ENCODE data around the gene MIER2. TPM values are rescaled to one million over a fixed set of nuclear protein-coding genes. Genes with fewer than 3 reads are reported as not detected.

MIER2 gene
- total RNA-seq, 2 experiments from 2014 or later, result 9.5 to 11.5 TPM

GRCh38 chr19:376111-376470, 31.5 kb upstream of the MIER2 start:
- no peak overlapping the region for H3K4me3 Mint-ChIP-seq
- ChIA-PET POLR2A (no interaction called here), CTCF (no interaction called here)
- peaks cover 0 to 6% of the 10 kb centered on the region in 2 experiments for H3K9me3 ChIP-seq (ENCODE audit: control insufficient read depth in 1 of 2, insufficient read depth in 1 of 2, low read length in 2 of 2)
- intact Hi-C loops (cut with DNase I, micrococcal nuclease), result no loop called here
- no peaks in the 10 kb centered on the region for H3K36me3 Mint-ChIP-seq (ENCODE audit: low read depth)
- no peak overlapping the region for H3K27ac ChIP-seq (ENCODE audit: low read depth in 1 of 2, low read length in 2 of 2)
- no peak overlapping the region for H3K27ac Mint-ChIP-seq
- H3K27me3 ChIP-seq (ENCODE audit: control insufficient read depth in 1 of 2, insufficient read depth in 2 of 2, low read length in 2 of 2), result peaks cover 0 to 6% of the 10 kb centered on the region in 2 experiments
- H3K4me1 Mint-ChIP-seq (ENCODE audit: low read depth), result no peaks in the 10 kb centered on the region
- H3K9me3 Mint-ChIP-seq, result no peaks in the 10 kb centered on the region
- H3K27me3 Mint-ChIP-seq, result peaks cover 46% of the 10 kb centered on the region
- DNase-seq (no peak), ATAC-seq (ENCODE audit: poor library complexity) (no peak)
- TF ChIP-seq, protein P1, sequence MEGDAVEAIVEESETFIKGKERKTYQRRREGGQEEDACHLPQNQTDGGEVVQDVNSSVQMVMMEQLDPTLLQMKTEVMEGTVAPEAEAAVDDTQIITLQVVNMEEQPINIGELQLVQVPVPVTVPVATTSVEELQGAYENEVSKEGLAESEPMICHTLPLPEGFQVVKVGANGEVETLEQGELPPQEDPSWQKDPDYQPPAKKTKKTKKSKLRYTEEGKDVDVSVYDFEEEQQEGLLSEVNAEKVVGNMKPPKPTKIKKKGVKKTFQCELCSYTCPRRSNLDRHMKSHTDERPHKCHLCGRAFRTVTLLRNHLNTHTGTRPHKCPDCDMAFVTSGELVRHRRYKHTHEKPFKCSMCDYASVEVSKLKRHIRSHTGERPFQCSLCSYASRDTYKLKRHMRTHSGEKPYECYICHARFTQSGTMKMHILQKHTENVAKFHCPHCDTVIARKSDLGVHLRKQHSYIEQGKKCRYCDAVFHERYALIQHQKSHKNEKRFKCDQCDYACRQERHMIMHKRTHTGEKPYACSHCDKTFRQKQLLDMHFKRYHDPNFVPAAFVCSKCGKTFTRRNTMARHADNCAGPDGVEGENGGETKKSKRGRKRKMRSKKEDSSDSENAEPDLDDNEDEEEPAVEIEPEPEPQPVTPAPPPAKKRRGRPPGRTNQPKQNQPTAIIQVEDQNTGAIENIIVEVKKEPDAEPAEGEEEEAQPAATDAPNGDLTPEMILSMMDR (IDR thresholded peaks at IDR 0.05), result no peak
- H3K4me1 ChIP-seq (ENCODE audit: insufficient read depth, low read length), result no peaks in the 10 kb centered on the region
- H3K36me3 ChIP-seq (ENCODE audit: insufficient read depth, low read length), result no peaks in the 10 kb centered on the region
- no peak overlapping the region for H3K4me3 ChIP-seq (ENCODE audit: low read length)

GRCh38 chr19:375395-376110, 31.0 kb upstream of the MIER2 start:
- H3K27ac Mint-ChIP-seq, result no peak overlapping the region
- Histone ChIP-seq H3K27me3 (ENCODE audit: control insufficient read depth in 1 of 2, insufficient read depth in 2 of 2, low read length in 2 of 2) (peaks cover 0 to 11% of the 10 kb centered on the region in 2 experiments), H3K36me3 (ENCODE audit: insufficient read depth, low read length) (no peaks in the 10 kb centered on the region), H3K4me1 (ENCODE audit: insufficient read depth, low read length) (no peaks in the 10 kb centered on the region), H3K27ac (ENCODE audit: low read depth in 1 of 2, low read length in 2 of 2) (no peak overlapping the region), H3K9me3 (ENCODE audit: control insufficient read depth in 1 of 2, insufficient read depth in 1 of 2, low read length in 2 of 2) (peaks cover 0 to 6% of the 10 kb centered on the region in 2 experiments), H3K4me3 (ENCODE audit: low read length) (no peak overlapping the region)
- no peak for DNase-seq
- intact Hi-C loops (cut with DNase I, micrococcal nuclease), result no loop called here
- no peak for ATAC-seq (ENCODE audit: poor library complexity)
- H3K9me3 Mint-ChIP-seq, result no peaks in the 10 kb centered on the region
- CTCF ChIA-PET, result no interaction called here
- H3K36me3 Mint-ChIP-seq (ENCODE audit: low read depth), result no peaks in the 10 kb centered on the region
- TF ChIP-seq, protein P1 (IDR thresholded peaks at IDR 0.05), result no peak
- POLR2A ChIA-PET, result no interaction called here
- no peaks in the 10 kb centered on the region for H3K4me1 Mint-ChIP-seq (ENCODE audit: low read depth)
- H3K4me3 Mint-ChIP-seq, result no peak overlapping the region
- H3K27me3 Mint-ChIP-seq, result peaks cover 45% of the 10 kb centered on the region

DNA sequence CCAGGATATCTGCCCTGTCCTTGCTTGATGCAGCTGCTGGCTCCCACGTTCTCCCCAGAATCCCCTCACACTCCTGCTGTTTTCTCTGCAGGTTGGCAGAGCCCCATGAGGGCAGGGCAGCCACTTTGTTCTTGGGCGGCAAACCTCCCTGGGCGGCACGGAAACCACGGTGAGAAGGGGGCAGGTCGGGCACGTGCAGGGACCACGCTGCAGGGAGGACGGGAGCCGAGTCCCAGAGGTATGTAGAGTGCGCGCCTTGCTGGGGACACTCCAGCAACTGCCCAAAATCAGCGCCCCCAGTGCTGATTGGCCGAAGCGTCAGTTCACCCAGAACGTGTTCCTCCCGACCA, 30.3 kb upstream of the MIER2 start:
- Histone ChIP-seq H3K4me1 (ENCODE audit: insufficient read depth, low read length) (no peaks in the 10 kb centered on the region), H3K27me3 (ENCODE audit: control insufficient read depth in 1 of 2, insufficient read depth in 2 of 2, low read length in 2 of 2) (peaks cover 0 to 13% of the 10 kb centered on the region in 2 experiments), H3K4me3 (ENCODE audit: low read length) (no peak overlapping the region), H3K36me3 (ENCODE audit: insufficient read depth, low read length) (no peaks in the 10 kb centered on the region), H3K27ac (ENCODE audit: low read depth in 1 of 2, low read length in 2 of 2) (no peak overlapping the region), H3K9me3 (ENCODE audit: control insufficient read depth in 1 of 2, insufficient read depth in 1 of 2, low read length in 2 of 2) (peaks cover 0 to 6% of the 10 kb centered on the region in 2 experiments)
- Mint-ChIP-seq H3K36me3 (ENCODE audit: low read depth) (no peaks in the 10 kb centered on the region), H3K27me3 (peaks cover 39% of the 10 kb centered on the region), H3K27ac (no peak overlapping the region), H3K4me3 (no peak overlapping the region), H3K4me1 (ENCODE audit: low read depth) (no peaks in the 10 kb centered on the region), H3K9me3 (no peaks in the 10 kb centered on the region)
- ChIA-PET CTCF (no interaction called here), POLR2A (no interaction called here)
- intact Hi-C loops (cut with DNase I, micrococcal nuclease), result no loop called here
- DNase-seq (no peak), ATAC-seq (ENCODE audit: poor library complexity) (no peak)
- TF ChIP-seq, protein P1 (IDR thresholded peaks at IDR 0.05), result no peak

All from CD4-positive, alpha-beta T cell (primary cell).